NCI-H345 (cell line): ENCODE data around the gene C10orf95.

Experiments
- DNase-seq: peaks from one replicate; lab custom pipeline; 2025; lab: John Stamatoyannopoulos, UW

C10orf95 gene

GRCh38 chr10:102434394-102435132 is 16.8 kb downstream of the C10orf95 start:
- no peak for DNase-seq

DNA sequence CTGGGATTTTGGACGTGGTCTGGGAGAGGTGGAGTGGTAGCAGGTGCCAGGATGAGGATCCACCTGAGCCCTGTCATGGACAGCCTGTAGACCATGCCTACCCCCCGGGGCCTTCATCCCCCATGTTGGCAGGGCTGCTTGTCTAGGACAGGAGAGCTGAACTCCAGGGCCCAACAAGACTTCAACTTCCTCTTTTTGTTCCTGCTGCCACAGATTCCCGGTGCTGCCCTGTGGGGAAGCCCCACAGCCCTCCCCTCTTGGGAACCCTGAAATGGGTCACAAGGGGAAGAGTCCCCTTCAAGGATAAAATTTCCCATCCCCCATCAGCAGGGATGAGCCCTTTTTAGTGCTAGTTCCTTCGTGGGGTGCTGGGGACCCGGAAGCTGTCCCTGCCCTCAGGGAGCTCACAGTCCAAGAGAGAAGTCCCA is 17.7 kb downstream of the C10orf95 start:
- no peak for DNase-seq

- peak; percentile 95 for DNase-seq
Observed at GRCh38 chr10:102432162-102432950, 19.0 kb downstream of the C10orf95 start, which contains the start of gene CUEDC2. CUEDC2 (minus strand) TSS chr10:102432574; CDS start chr10:102425188, 7,386 bp downstream.

DNA sequence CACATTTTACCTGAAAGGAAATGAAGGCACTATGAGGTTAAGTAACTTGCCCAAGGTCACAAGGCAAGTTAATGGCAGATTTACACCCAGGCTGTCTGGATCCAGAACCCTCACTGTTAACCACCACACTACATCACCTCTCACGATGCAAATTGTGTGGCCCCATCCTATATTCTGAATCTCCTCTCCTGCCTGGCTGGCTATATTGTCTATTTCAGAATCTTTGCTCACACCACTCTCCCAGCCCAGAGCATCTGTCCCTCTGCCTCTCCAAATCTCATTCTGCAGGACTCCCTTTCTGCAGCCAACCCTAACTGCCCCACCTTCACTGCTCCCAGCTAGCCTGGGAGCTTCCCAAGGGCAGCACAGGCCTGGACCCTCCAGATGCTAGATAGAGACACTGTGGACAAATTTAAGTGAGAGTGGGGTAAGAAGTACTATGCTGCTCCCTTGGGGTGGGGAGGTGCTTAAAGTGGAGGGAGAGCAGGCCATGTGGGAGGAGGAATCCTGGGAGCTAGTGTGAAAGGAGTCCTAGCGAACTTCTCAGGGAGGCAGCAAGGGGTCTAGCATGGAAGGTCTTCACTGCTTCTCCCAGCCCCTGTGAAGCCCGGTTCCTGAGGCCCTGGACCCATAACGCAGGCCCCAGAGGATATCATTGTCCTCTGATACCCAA is 19.8 kb downstream of the C10orf95 start:
- no peak for DNase-seq

DNA sequence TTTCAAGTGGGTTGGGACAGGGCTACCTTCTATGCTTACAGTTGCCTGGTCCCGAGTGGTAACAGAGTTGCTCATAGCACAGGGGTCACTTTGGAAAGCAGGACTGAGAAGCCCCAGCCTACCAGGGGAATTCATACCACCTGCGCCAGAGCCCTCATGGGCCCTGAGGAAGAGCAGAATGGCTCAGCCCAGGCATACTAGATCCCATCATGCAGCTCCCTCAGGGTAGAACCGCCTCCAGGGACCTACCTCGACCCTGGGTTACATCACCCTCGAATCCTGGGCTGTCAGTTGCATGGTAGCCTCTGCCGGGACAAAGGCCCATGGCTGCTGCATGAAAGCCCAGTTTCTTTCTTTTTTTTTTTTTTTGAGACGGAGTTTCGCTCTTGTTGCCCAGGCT is 21.9 kb downstream of the C10orf95 start:
- no peak for DNase-seq

GRCh38 chr10:102426803-102427287 is 24.5 kb downstream of the C10orf95 start:
- no peak for DNase-seq

DNA sequence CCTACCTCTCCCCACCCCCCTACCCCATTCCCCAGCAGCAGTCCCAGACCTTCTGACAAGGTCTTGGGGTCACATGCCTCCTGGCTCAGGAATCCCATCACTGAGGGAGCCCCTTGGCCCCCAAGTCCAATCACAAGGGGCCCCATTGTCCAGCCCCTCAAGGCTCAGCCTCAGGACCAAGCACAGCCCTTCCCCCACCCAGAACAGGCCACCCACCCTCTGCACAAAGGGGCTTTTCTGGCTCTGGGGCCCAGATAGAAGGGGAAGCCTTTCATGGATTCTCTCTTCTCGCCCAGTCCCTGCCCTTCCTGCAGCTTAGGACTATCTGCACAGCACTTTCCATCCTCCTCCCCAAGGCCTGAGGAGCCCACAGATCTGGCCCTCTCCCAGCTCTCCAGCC is 25.9 kb downstream of the C10orf95 start:
- DNase-seq, result no peak

GRCh38 chr10:102424916-102425315 is 26.4 kb downstream of the C10orf95 start:
- DNase-seq, result no peak

DNA sequence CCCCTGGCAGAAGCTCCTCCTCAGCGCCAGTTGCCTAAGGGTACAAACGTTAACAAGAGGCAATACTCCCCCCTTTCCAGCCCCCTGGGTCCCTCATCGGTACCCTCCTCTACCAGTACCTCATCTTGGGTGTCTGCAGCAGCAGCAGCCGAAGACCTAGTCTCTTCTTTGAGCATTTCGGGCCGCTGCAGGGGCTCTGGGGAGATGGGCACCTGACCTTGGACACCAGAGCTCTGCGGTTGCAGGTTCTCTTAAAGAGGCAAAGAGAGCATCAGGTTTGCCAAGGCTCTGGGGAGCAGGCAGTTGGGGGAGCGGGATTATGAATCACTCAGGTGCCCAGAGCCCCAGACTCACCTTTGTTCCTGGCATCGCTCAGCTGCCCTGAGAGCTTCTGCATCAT is 27.2 kb downstream of the C10orf95 start:
- no peak for DNase-seq

- no peak for DNase-seq
Observed at GRCh38 chr10:102423372-102423968, 27.9 kb downstream of the C10orf95 start.

DNA sequence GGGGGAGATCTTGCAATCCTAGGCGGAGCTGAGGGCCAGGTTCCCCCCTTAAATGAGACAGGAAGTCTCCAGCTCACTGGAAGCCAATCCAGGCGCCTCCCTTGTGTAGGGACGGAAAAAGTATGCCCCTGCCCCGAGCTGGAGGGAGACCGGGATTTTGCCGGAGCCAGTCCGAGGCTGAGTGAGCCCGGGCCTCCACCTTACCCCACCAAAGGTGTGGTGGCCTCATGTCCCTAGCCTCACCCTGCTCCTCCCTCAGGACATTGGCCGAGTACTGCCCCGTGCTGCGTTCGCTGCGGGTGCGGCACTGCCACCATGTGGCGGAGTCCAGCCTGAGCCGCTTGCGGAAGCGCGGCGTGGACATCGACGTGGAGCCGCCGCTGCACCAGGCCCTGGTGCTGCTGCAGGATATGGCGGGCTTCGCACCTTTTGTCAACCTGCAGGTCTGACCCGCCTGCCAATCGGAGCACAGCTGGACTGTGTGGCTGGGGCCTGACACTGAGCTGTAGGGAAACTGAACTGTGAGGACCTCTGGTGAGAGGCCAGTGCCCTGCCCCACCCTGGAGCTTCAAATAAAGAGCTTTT is 28.7 kb downstream of the C10orf95 start:
- DNase-seq, result peak; percentile 6

- no peak for DNase-seq
Observed at GRCh38 chr10:102421757-102422512, 29.4 kb downstream of the C10orf95 start.

GRCh38 chr10:102421507-102421756 is 29.9 kb downstream of the C10orf95 start:
- DNase-seq, result no peak

GRCh38 chr10:102420714-102421506 is 30.4 kb downstream of the C10orf95 start, which contains the start of gene FBXL15:
FBXL15 (plus strand) TSS chr10:102420836; CDS start chr10:102421130, 294 bp downstream.
- peak; percentile 95 for DNase-seq

DNA sequence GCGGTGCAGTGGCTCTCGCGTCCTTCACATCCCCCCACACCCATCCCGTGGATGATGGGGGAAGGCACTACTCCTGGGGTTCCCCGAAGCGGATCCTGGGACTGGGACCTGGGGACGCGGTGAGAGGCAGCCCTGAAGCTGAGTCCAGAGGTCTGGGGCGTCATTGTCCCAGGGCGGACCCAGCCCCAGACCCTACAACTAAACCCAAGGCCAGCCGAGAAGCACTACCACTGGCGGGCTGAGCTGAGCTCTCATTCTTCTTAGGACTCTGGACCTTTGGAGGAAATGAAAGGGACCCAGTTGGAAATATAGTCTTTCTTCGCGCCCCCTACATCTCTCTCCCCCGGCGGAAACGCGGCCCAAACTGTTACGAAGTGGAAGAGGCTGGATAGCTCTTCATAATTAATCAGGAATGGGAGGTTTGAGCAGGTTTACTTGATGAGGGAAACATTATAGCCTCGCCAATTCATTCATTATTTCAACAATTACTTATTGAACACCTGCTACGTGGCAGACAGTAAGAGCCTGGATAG is 31.1 kb downstream of the C10orf95 start:
- no peak for DNase-seq

DNA sequence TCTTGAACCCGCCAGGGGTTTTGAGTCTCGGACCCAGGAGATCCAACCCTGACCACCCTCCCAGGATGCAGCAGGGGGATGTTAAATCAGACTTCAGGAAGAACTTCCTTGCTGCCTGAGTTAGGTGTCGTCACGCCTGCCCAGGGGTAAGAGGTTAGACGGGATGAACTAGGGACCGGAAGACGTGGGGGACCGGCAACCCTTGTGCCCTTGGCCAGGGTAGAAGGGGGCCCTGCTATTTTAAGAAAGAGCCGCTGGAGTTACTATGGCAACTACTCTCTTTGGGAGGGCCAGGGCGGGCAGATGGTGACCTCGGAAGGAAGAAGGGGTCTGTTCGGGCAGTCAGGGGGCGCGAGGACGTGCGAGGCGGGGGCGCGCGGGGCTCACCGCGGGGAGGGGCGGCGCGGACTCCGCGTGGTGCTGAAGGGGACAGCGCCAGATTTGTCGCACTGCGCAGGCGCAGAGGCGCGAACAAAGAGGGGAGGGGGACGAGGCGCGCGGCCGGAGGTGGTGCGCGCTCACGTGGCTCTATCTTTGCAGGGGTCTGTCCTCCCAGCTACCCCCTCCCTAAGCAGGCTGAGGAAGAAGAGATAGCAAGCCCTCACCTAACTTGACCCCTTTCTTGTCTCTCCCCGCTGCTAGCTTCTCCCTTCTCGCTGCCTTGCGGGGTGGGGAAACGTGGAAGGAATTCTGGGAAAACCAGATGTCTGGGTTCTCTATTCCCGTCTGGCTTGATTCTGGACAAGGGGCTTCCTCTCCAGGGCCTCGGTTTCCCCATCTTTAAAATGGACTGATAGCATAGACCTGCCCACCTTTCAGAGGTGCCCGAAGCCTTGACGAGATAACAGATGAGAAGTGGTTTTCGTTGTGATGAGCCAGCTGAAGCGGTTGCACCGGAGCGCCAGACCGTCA is 31.8 kb downstream of the C10orf95 start:
- DNase-seq, result peak; percentile 80

DNA sequence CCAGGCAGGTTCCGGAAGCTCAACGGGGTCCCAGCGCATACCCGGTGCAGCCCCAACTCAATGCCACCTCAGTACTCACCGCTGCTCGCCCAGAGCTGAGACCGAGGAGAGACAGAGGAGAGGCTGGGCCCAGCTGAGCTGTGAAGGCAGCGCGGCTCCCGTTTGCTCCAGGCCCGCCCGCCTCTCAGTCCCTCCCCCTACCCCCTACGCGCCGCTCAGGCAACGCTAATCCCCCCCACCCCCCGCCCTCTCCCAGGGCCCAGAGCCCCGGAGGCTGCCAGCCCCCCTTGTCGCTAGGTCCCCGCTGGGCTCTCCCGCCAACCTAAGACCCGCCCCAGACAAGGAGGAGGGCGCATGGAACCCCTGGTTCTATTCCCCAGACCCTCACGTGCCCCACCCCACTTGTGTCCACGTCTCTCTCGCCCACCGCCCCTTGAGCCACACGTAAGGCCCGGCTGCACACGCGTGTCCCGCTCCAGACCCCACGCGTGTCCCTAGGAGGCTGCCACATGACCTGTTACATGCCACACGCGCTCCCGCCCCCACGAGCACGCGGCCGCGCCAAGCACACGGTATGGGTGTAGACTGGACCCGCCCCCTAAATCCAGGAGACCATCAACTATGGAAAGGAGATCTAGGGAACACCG is 32.6 kb downstream of the C10orf95 start, which contains the start of gene PSD:
Gene PSD (minus strand): TSS at position 164 of the 647 bp plus-strand sequence. CDS start 1,747 bp downstream, outside the sequence.
- peak; percentile 78 for DNase-seq

- no peak for DNase-seq
Observed at GRCh38 chr10:102416695-102417094, 34.6 kb downstream of the C10orf95 start.
